Loucy (cell line): ENCODE measurements around the gene GALNT7.

Source experiments
- CTCF ChIP-seq: fragments of 200-600 bp; sonication (generic); conservative IDR thresholded peaks from 2 replicates; pipeline ENCODE4 v1.5.1; 2014; ENCODE audit warnings: mild to moderate bottlenecking, antibody characterized with exemption, low read length
- EZH2phosphoT487 ChIP-seq: fragments of 200-600 bp; IDR thresholded peaks from 2 replicates; pipeline ENCODE4 v1.6.1; 2018; ENCODE audit warnings: antibody characterized with exemption, mild to moderate bottlenecking, moderate library complexity, borderline replicate concordance

DNA sequence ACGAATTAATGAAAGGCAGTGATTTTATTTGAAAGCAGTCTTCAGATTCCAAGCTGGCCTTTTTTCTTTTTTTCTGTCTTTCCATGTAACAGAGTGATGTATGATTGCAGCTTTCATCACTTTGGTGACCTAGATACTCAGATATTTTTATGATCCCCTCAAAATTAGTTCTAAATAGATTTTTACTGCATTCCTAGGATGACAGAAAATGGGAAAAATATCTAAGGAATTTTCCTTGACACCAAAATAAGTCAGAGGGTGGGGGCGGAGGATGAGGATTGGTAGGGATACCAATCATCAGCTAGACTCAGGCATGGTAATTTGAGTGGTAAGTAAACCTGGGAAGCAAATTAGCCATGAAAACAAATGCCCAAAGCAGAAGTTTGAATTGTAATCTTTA lies 177.5 kb downstream of the GALNT7 start:
- TF ChIP-seq CTCF (no peak), EZH2phosphoT487 (no peak)
